ENCODE data around the gene POU2AF1. TPM values are rescaled to one million over a fixed set of nuclear protein-coding genes. Genes with fewer than 3 reads are reported as not detected.

POU2AF1 gene
- total and polyA plus RNA-seq, 2 of the 8 experiments (the other 6 are each of a cell fraction or from before 2014, with no cell fraction given): not detected

GRCh38 chr11:111359223-111360149 lies 19.6 kb downstream of the POU2AF1 start:
- Histone ChIP-seq H4K5ac (ENCODE audit: insufficient read length, low read depth, low read length) (no peak overlapping the region), H3K9ac (replicated peaks in 1 of 4; ENCODE audit: extremely low read depth in 1 of 4, low read depth in 3 of 4, low read length in 3 of 4) (no peak overlapping the region), H3K27me3 (replicated peaks in 1 of 4; ENCODE audit: control insufficient read depth in 3 of 4, extremely low read depth in 1 of 4, insufficient read depth in 3 of 4, low read length in 3 of 4) (no peaks in the 10 kb centered on the region), H3K4me2 (ENCODE audit: insufficient read depth in 1 of 2, low read depth in 2 of 2, low read length in 2 of 2) (no peak overlapping the region), H3K79me1 (ENCODE audit: low read depth, low read length) (no peaks in the 10 kb centered on the region), H3K14ac (ENCODE audit: insufficient read length) (no peak overlapping the region), H4K91ac (replicated peaks; ENCODE audit: insufficient read length, low read length) (no peak overlapping the region), H3K36me3 (ENCODE audit: control insufficient read depth in 2 of 4, insufficient read depth in 4 of 4, low read length in 3 of 4) (no peaks in the 10 kb centered on the region), H2BK120ac (replicated peaks; ENCODE audit: low read depth, low read length) (no peak overlapping the region), H3K4me3 (ENCODE audit: extremely low read depth in 1 of 4, insufficient read depth in 2 of 4, low read depth in 3 of 4, low read length in 4 of 4) (no peak overlapping the region), H2BK15ac (ENCODE audit: low read length) (no peak overlapping the region), H3K9me3 (ENCODE audit: insufficient read depth in 2 of 2, low read depth in 1 of 2, low read length in 1 of 2) (no peaks in the 10 kb centered on the region), H2AFZ (ENCODE audit: low read length) (no peak overlapping the region), H4K20me1 (replicated peaks in 1 of 2; ENCODE audit: control insufficient read depth in 1 of 2, insufficient read depth in 2 of 2, low read length in 2 of 2) (peaks cover 0 to 4% of the 10 kb centered on the region in 2 experiments), H2BK20ac (ENCODE audit: low read length) (no peak overlapping the region), H3K4ac (replicated peaks; ENCODE audit: insufficient read length, low read depth, low read length) (no peak overlapping the region), H3K56ac (replicated peaks; ENCODE audit: insufficient read length, low read depth, low read length) (no peak overlapping the region), H2BK5ac (ENCODE audit: low read depth, low read length) (no peak overlapping the region), H3K23ac (ENCODE audit: insufficient read length) (no peak overlapping the region), H3K79me2 (ENCODE audit: control insufficient read depth in 1 of 2, insufficient read depth in 2 of 2, low read length in 2 of 2) (no peaks in the 10 kb centered on the region), H3K18ac (ENCODE audit: extremely low read depth, low read length) (no peak overlapping the region), H3K23me2 (ENCODE audit: low read depth, low read length) (peaks cover 4% of the 10 kb centered on the region; the same call in 1 of the 2 replicates), H3K4me1 (replicated peaks in 1 of 4; ENCODE audit: control insufficient read depth in 3 of 4, insufficient read depth in 4 of 4, low read length in 3 of 4) (no peaks in the 10 kb centered on the region), H2AK5ac (ENCODE audit: low read depth, low read length) (no peak overlapping the region), H2BK12ac (ENCODE audit: low read depth, low read length) (no peak overlapping the region), H3K27ac (ENCODE audit: low read depth, low read length) (no peak overlapping the region), H4K8ac (ENCODE audit: extremely low read depth, insufficient read depth, low read length) (no peak overlapping the region)
- DNase-seq (ENCODE audit: low read depth in 1 of 2, low spot score in 2 of 2) (no peak), FAIRE-seq (no peak)
- ChIA-PET POLR2A (ENCODE audit: partially characterized antibody) (no interaction called here), CTCF (ENCODE audit: partially characterized antibody) (interaction anchor here (0.9 to 1.8 kb wide), 5 partner anchors 9 to 82 kb away, joined by 3 to 5 read pairs (median 3); no protein-coding TSS in a partner anchor)
- 84% methylated on average over 7 of the region's 7 CpGs; no CpG with 5 or more reads in 1 of the 2 experiments for WGBS, 2 experiments (ENCODE audit: extremely low coverage in 1 of 2, insufficient coverage in 1 of 2, insufficient read length in 1 of 2, insufficient replicate concordance in 2 of 2, low coverage in 1 of 2, low lambda C conversion rate in 2 of 2, missing lambda C conversion rate in 1 of 2)
- no peak for TF ChIP-seq ATF2 (IDR thresholded peaks at IDR 0.05; ENCODE audit: low read length)
- TF ChIP-seq CBX8 (IDR thresholded peaks at IDR 0.05; ENCODE audit: borderline replicate concordance, low read depth, low read length): no peak
- no peak for TF ChIP-seq HDAC6 (IDR thresholded peaks at IDR 0.05; ENCODE audit: low read depth, low read length)
- TF ChIP-seq EZH2 (IDR thresholded peaks at IDR 0.05; ENCODE audit: low read depth, low read length, severe bottlenecking): no peak
- no peak for TF ChIP-seq SP1 (IDR thresholded peaks at IDR 0.05; ENCODE audit: low read depth, low read length)
- TF ChIP-seq BACH1 (IDR thresholded peaks at IDR 0.05; ENCODE audit: low read length): no peak
- TF ChIP-seq SRF (IDR thresholded peaks at IDR 0.05; ENCODE audit: low read depth, low read length): no peak
- no peak for TF ChIP-seq KDM5A (IDR thresholded peaks at IDR 0.05; ENCODE audit: low read length)
- TF ChIP-seq CBX5 (IDR thresholded peaks at IDR 0.05; ENCODE audit: low read depth, low read length): no peak
- no peak for TF ChIP-seq ZNF274 (IDR thresholded peaks at IDR 0.05; ENCODE audit: borderline replicate concordance, extremely low read depth, low read length)
- TF ChIP-seq TAF7 (optimal IDR thresholded peaks at IDR 0.05; ENCODE audit: borderline replicate concordance, low read depth, low read length): no peak

Data from H1 (cell line).